OCI-LY1 (cell line): ENCODE measurements around the gene SLC37A1.
"Not testable (repeated sequence)": the region's sequence is repeated elsewhere in the genome, so short reads cannot be mapped to it uniquely, and the experiment has no call there.

ENCODE experiments used
- H2AFZ ChIP-seq: fragments of 200-600 bp; sonication (generic), shearing (Covaris generic); 2 replicates; pipeline ENCODE4 v1.6.0; 2014; ENCODE audit warnings: antibody characterized with exemption, mild to moderate bottlenecking, low read length
- H3F3A ChIP-seq: fragments of 200-600 bp; sonication (generic), shearing (Covaris generic); 2 replicates; pipeline ENCODE4 v1.6.0; 2014; ENCODE audit warnings: mild to moderate bottlenecking, antibody characterized with exemption, low read length, moderate library complexity; ENCODE audit not compliant: insufficient read depth
- H3K27ac ChIP-seq: fragments of 200-600 bp; sonication (generic); 2 replicates; pipeline ENCODE4 v1.5.1; 2014; ENCODE audit warnings: low read length, mixed run types, mild to moderate bottlenecking, low read depth; ENCODE audit not compliant: poor library complexity, severe bottlenecking
- H3K27me3 ChIP-seq: fragments of 200-600 bp; sonication (generic); 2 replicates; pipeline ENCODE4 v1.6.0; 2014; ENCODE audit warnings: antibody characterized with exemption, mild to moderate bottlenecking, low read length, moderate library complexity; ENCODE audit not compliant: insufficient read depth
- H3K36me3 ChIP-seq: fragments of 200-600 bp; sonication (generic); 2 replicates; pipeline ENCODE4 v1.6.1; 2014; ENCODE audit warnings: mild to moderate bottlenecking, antibody characterized with exemption, low read length, moderate library complexity, mixed read lengths; ENCODE audit not compliant: insufficient read depth
- H3K4me1 ChIP-seq: fragments of 200-600 bp; sonication (generic); 2 replicates; pipeline ENCODE4 v1.5.1; 2014; ENCODE audit warnings: mild to moderate bottlenecking, low read length, moderate library complexity; ENCODE audit not compliant: insufficient read depth, severe bottlenecking
- H3K4me2 ChIP-seq: fragments of 200-600 bp; sonication (generic), shearing (Covaris generic); 2 replicates; pipeline ENCODE4 v1.6.1; 2014; ENCODE audit warnings: low read length
- H3K4me3 ChIP-seq: fragments of 200-600 bp; sonication (generic); 2 replicates; pipeline ENCODE4 v1.5.1; 2014; ENCODE audit warnings: low read length, low read depth, mild to moderate bottlenecking, mixed read lengths; ENCODE audit not compliant: poor library complexity, severe bottlenecking
- H3K79me2 ChIP-seq: fragments of 200-600 bp; shearing (Covaris generic); 2 replicates; pipeline ENCODE4 v1.6.1; 2016; ENCODE audit warnings: mixed run types, low read length, mixed read lengths; ENCODE audit not compliant: insufficient read depth
- H3K9ac ChIP-seq: fragments of 200-600 bp; sonication (generic), shearing (Covaris generic); 2 replicates; pipeline ENCODE4 v1.6.1; 2014; ENCODE audit warnings: mild to moderate bottlenecking, low read length, mixed read lengths
- H3K9me2 ChIP-seq: fragments of 200-600 bp; sonication (generic), shearing (Covaris generic); 2 replicates; pipeline ENCODE4 v1.6.1; 2014; ENCODE audit warnings: low read depth, mild to moderate bottlenecking, low read length, mixed read lengths
- H3K9me3 ChIP-seq: fragments of 200-600 bp; shearing (Covaris generic); 2 replicates; pipeline ENCODE4 v1.6.1; 2014; ENCODE audit warnings: low read length, mixed read lengths
- H4K20me1 ChIP-seq: fragments of 200-600 bp; sonication (generic), shearing (Covaris generic); 2 replicates; pipeline ENCODE4 v1.6.0; 2016; ENCODE audit warnings: mild to moderate bottlenecking, low read length; ENCODE audit not compliant: insufficient read depth
- CTCF ChIP-seq: fragments of 200-600 bp; sonication (generic), shearing (Covaris generic); IDR thresholded peaks from 2 replicates; pipeline ENCODE4 v1.5.1; 2017; ENCODE audit warnings: mild to moderate bottlenecking, antibody characterized with exemption, low read length, moderate library complexity, mixed read lengths
- EZH2 ChIP-seq: fragments of 200-600 bp; sonication (generic), shearing (Covaris generic); IDR thresholded peaks from 2 replicates; pipeline ENCODE4 v1.8.0; 2017; ENCODE audit warnings: borderline replicate concordance, mixed run types, mild to moderate bottlenecking, antibody characterized with exemption, low read length, moderate library complexity, mixed read lengths

The SLC37A1 gene

DNA sequence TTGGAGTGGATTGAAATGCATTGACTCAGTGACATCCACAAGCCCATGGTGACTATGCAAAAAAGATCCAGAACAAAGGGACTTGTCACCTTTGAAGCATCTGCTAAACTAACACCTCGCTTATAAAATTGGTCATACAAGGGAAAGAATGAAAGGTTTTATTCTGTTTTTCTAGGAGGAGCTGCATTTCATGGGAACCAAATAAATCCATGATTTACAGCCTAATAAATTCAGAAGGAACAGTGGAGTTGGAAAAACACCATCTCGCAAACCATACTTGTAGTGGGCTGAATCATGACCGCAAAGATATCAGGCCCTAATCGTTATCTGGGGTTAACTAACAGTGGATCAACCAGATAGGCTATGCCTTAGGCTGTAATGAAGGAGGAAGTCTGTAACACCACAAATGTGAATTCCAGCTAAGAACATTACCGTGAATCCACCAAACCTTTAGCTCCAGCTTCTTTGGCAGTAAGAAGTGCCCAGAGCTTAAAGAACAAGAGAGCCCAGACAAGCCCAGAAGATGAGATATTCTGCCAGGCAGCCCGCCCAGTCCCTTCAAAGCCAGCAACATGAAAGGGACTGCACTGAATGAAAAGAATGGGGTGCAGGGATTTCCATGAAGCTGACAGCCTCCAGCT lies 45.0 kb upstream of the SLC37A1 start:
- Histone ChIP-seq H3K9me2 (no peaks in the 10 kb centered on the region), H3K27me3 (no peaks in the 10 kb centered on the region), H3K4me3 (no peak overlapping the region), H4K20me1 (no peaks in the 10 kb centered on the region), H3K27ac (no peak overlapping the region), H3K9ac (no peak overlapping the region), H2AFZ (no peak overlapping the region), H3K79me2 (no peaks in the 10 kb centered on the region), H3K4me1 (peaks cover 47% of the 10 kb centered on the region), H3F3A (no peaks in the 10 kb centered on the region), H3K4me2 (no peak overlapping the region), H3K36me3 (no peaks in the 10 kb centered on the region), H3K9me3 (no peaks in the 10 kb centered on the region)
- TF ChIP-seq EZH2: no peak
- TF ChIP-seq CTCF: no peak

- Histone ChIP-seq H3K27me3 (no peaks in the 10 kb centered on the region), H3K4me3 (no peak overlapping the region), H3K4me1 (peaks cover 41% of the 10 kb centered on the region), H3K9me2 (no peaks in the 10 kb centered on the region), H3K4me2 (no peak overlapping the region), H3K36me3 (no peaks in the 10 kb centered on the region), H3K79me2 (no peaks in the 10 kb centered on the region), H4K20me1 (no peaks in the 10 kb centered on the region), H3F3A (no peaks in the 10 kb centered on the region), H3K27ac (no peak overlapping the region), H3K9me3 (no peaks in the 10 kb centered on the region), H3K9ac (no peak overlapping the region), H2AFZ (no peak overlapping the region)
- TF ChIP-seq EZH2 (no peak), CTCF (no peak)
These were observed 44.4 kb upstream of the SLC37A1 start for GRCh38 chr21:42469272-42469671.

GRCh38 chr21:42469726-42470125 lies 43.9 kb upstream of the SLC37A1 start:
- H3K9ac ChIP-seq, H3K27me3 ChIP-seq, H3K4me2 ChIP-seq, H2AFZ ChIP-seq, H3K79me2 ChIP-seq, H4K20me1 ChIP-seq, H3K9me2 ChIP-seq, H3K36me3 ChIP-seq, H3F3A ChIP-seq, H3K4me3 ChIP-seq, H3K9me3 ChIP-seq, H3K27ac ChIP-seq: not testable (repeated sequence)
- peaks cover 36% of the 10 kb centered on the region for H3K4me1 ChIP-seq

DNA sequence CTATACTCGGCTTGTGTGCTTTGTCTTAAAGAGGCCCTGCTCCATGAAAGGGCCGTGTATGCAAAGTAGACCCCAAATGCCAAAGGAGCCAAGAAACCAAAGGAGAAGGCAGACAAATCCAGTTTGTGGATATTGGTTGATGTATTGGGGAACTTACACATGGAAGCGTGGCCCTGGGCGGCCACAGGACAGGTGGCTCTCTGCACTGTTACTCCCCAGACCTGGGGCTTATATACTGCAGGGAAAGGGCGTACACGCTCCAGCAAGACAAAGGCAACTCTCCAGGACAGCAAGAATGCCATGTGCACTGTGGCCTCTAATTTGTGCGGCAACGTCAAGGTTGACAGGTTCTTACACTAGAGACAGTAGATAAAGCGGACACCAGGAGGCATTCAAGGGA lies 42.4 kb upstream of the SLC37A1 start:
- Histone ChIP-seq H3K4me1 (peaks cover 25% of the 10 kb centered on the region), H3F3A (no peaks in the 10 kb centered on the region), H3K79me2 (no peaks in the 10 kb centered on the region), H3K4me3 (no peak overlapping the region), H4K20me1 (no peaks in the 10 kb centered on the region), H2AFZ (no peak overlapping the region), H3K27me3 (no peaks in the 10 kb centered on the region; the same call in 1 of the 2 replicates), H3K36me3 (no peaks in the 10 kb centered on the region), H3K4me2 (no peak overlapping the region; the same call in 1 of the 2 replicates), H3K27ac (no peak overlapping the region), H3K9me2 (no peaks in the 10 kb centered on the region), H3K9me3 (no peaks in the 10 kb centered on the region), H3K9ac (no peak overlapping the region)
- TF ChIP-seq CTCF (no peak), EZH2 (no peak)
